ENCODE data around the gene FAM76B. TPM values are rescaled to one million over a fixed set of nuclear protein-coding genes. Genes with fewer than 3 reads are reported as not detected.

Gene FAM76B
- total and polyA plus RNA-seq, 9 of the 15 experiments (the other 6 are each of a cell fraction or from before 2014, with no cell fraction given): 22.5 to 60.0 (median 35.0) TPM

DNA sequence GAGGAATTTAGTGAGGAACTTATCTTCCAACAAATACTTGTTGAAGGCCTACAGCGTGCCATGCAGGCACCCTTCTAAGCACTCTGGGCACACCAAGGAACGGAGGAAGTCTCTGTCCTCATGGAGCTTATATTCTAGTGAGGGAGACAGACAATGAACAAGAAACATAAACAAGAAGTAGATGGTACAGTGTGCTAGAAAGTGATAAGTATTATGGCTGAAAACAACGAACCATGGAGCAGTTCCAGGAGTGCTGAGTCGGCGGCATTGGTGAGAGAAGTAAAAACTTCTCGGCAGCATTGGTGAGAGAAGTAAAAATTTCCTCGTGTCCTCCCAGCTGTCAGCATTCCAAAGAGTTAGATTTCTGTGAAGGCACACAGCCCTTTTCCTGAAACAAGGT, 53.2 kb downstream of the FAM76B start:
- Histone ChIP-seq H3K4me3 (no peak overlapping the region), H3K4me1 (replicated peaks in 1 of 2; ENCODE audit: control insufficient read depth in 2 of 2, insufficient read depth in 2 of 2, low read length in 2 of 2) (peaks cover 7 to 21% of the 10 kb centered on the region in 2 experiments; a peak in 4 of 5 replicates), H3K27me3 (ENCODE audit: control insufficient read depth in 2 of 2, insufficient read depth in 2 of 2, low read length in 2 of 2) (no peaks in the 10 kb centered on the region), H3K36me3 (ENCODE audit: control insufficient read depth, insufficient read depth, low read length) (peaks cover 12% of the 10 kb centered on the region; the same call in 1 of the 3 replicates), H2AFZ (ENCODE audit: low read depth, low read length) (peak overlapping the region; percentile 86), H4K20me1 (replicated peaks; ENCODE audit: control insufficient read depth, insufficient read depth, low read length) (no peaks in the 10 kb centered on the region), H3K4me2 (ENCODE audit: insufficient read depth, low read length) (peak overlapping the region; percentile 24; the same call in 1 of the 2 replicates), H3K79me2 (ENCODE audit: control insufficient read depth, insufficient read depth, low read length) (no peaks in the 10 kb centered on the region), H3K9me3 (replicated peaks; ENCODE audit: control insufficient read depth, insufficient read depth, low read depth, low read length) (peaks cover 15% of the 10 kb centered on the region), H3K9ac (ENCODE audit: insufficient read depth in 1 of 2, low read depth in 2 of 2, low read length in 2 of 2) (no peak overlapping the region), H3K27ac (ENCODE audit: extremely low read depth, low read depth, low read length) (peak overlapping the region; percentile 58), H3K9me1 (ENCODE audit: control insufficient read depth, insufficient read depth, low read length) (no peaks in the 10 kb centered on the region)
- WGBS (ENCODE audit: insufficient coverage, low coverage, missing lambda C conversion rate): 34% methylated on average over 7 of the region's 7 CpGs
- DNase-seq (ENCODE audit: extremely low read depth in 1 of 4, low spot score in 3 of 4): peak in 1 of 4 experiments; percentile 53
- intact Hi-C loops (cut with micrococcal nuclease) (no loop called here), in situ Hi-C loops (cut with MboI) (no loop called here)
- CTCF ChIA-PET (ENCODE audit: low intra/inter-chr PET ratio): no interaction called here
- ATAC-seq: no peak
- no TSS peak for BruUV-seq (replicated peaks)
- POLR2A ChIA-PET: no interaction called here
- FAIRE-seq: no peak
- TF ChIP-seq KDM1A (IDR thresholded peaks at IDR 0.05) (peak in 1 of 2 experiments; percentile 50; a peak in 1 of 4 replicates), NR0B1 (IDR thresholded peaks at IDR 0.05; ENCODE audit: partially characterized antibody) (no peak), ZNF124 (CRISPR knock-in tag; IDR thresholded peaks at IDR 0.05) (no peak), GABPB1 (CRISPR knock-in tag; IDR thresholded peaks at IDR 0.05) (no peak), MAFG (tag; conservative IDR thresholded peaks at IDR 0.05) (peak; percentile 91), C11orf30 (IDR thresholded peaks at IDR 0.05; ENCODE audit: low read depth) (peak; percentile 92), ZNF766 (CRISPR knock-in tag; conservative IDR thresholded peaks at IDR 0.05) (no peak), CBX3 (IDR thresholded peaks at IDR 0.05; ENCODE audit: borderline replicate concordance in 1 of 2, low read length in 2 of 2) (peak in 1 of 2 experiments; percentile 75; a peak in 1 of 3 replicates), ZNF318 (IDR thresholded peaks at IDR 0.05; ENCODE audit: borderline replicate concordance in 1 of 2, low read depth in 1 of 2) (no peak), GABPB2 (CRISPR knock-in tag; conservative IDR thresholded peaks at IDR 0.05) (no peak), NEUROD1 (IDR thresholded peaks at IDR 0.05; ENCODE audit: borderline replicate concordance, low read depth, low read length, partially characterized antibody) (no peak), FOXJ2 (tag; IDR thresholded peaks at IDR 0.05) (0 out of 2 replicates have a peak, but pooled peaks have one; percentile 38), MAFK (IDR thresholded peaks at IDR 0.05; ENCODE audit: low read length) (peak; percentile 90)

All from K562 (cell line).